Stomach (tissue), 9 donors: ENCODE measurements around the gene TJP1. TPM values are rescaled to one million over a fixed set of nuclear protein-coding genes. Genes with fewer than 3 reads are reported as not detected.

Experiments
- DNase-seq, 2 donors: peaks; one replicate each; pipeline versions ENCODE4 v3.0.0 to v3.0.0-alpha.2; 2013 to 2019
- H3K27ac ChIP-seq, 5 donors: fragments of 200-600 bp in 4 of 5; sonication (generic) in 4 of 5; one replicate each; pipeline ENCODE4 v1.5.1; 2013 to 2019; ENCODE audit warnings: mild to moderate bottlenecking in 1 of 5, moderate library complexity in 1 of 5
- H3K27me3 ChIP-seq, 3 donors: fragments of 200-600 bp; sonication (generic); one replicate each; pipeline ENCODE4 v1.5.1; 2017 to 2019; ENCODE audit warnings: mixed run types in 1 of 3
- H3K36me3 ChIP-seq, 4 donors: fragments of 200-600 bp; sonication (generic); 1 replicate in 3 of 4; 2 replicates in 1 of 4; pipeline ENCODE4 v1.5.1; 2016 to 2019
- H3K4me1 ChIP-seq, 4 donors: fragments of 200-600 bp; sonication (generic); one replicate each; pipeline ENCODE4 v1.5.1; 2016 to 2019
- H3K4me3 ChIP-seq, 4 donors: fragments of 200-600 bp; sonication (generic) in 3 of 4; one replicate each; pipeline ENCODE4 v1.5.1; 2016 to 2019; ENCODE audit warnings: mild to moderate bottlenecking in 1 of 4
- H3K9me3 ChIP-seq, 4 donors: fragments of 200-600 bp; sonication (generic); one replicate each; pipeline ENCODE4 v1.5.1; 2016 to 2019
- EP300 ChIP-seq: sonication (generic); formaldehyde crosslinking; IDR thresholded peaks from one replicate; pipeline ENCODE4 v1.6.1; 2017; ENCODE audit warnings: antibody characterized with exemption
- POLR2A ChIP-seq, 4 donors: fragments of 450-650 bp; IDR thresholded peaks; one replicate each; pipeline ENCODE4 v1.6.1; 2016; ENCODE audit warnings: antibody characterized with exemption in 4 of 4, control low read depth in 2 of 4, mild to moderate bottlenecking in 1 of 4, moderate library complexity in 1 of 4
- POLR2AphosphoS5 ChIP-seq, 3 donors: sonication (generic); formaldehyde crosslinking; IDR thresholded peaks; one replicate each; pipeline ENCODE4 v1.6.1; 2016; ENCODE audit warnings: antibody characterized with exemption in 3 of 3
- WGBS, 5 donors: extraction: QIAGEN DNeasy Blood & Tissue Kit in 3 of 5; methylation state at CpG; one replicate each; pipeline versions ENCODE4 v1.1.5 to v1.1.7; 2013 to 2018; 5-methylcytosine and 5-hydroxymethylcytosine counted together
- intact Hi-C: fragments of 100-400 bp; cut with DNase I; formaldehyde crosslinking; loops from one replicate; pipeline ENCODE4 v1.15.1; 2023; ENCODE audit warnings: low total_unique reads
- polyA plus RNA-seq, 3 donors: library from polyadenylated mRNA; stranded (reverse); fragments of 200-250 nt; gene quantifications; one replicate each; pipeline ENCODE4 v1.2.3, GENCODE V29; 2013
- total RNA-seq, 5 donors: library from RNA; depleted of rRNA; stranded (reverse); fragments of >200 nt; gene quantifications; one replicate each; pipeline versions ENCODE4 v1.1.0 to v1.2.3, GENCODE V29; 2014 to 2016
- TF ChIP-seq, protein P1 (sequence below), 7 experiments: fragments of 450-650 bp in 4 of 7; fragments of 200-600 bp in 3 of 7; sonication (generic) in 3 of 7; IDR thresholded peaks; one replicate each; pipeline ENCODE4 v1.5.1; 2016 to 2019; ENCODE audit warnings: antibody characterized with exemption in 7 of 7, control low read depth in 2 of 7, mild to moderate bottlenecking in 1 of 7
- donor health status: healthy with polysubstance abuse.
- donor health status: Bipolar disorder and iron deficiency.
- donor health status: healthy.

TJP1 gene
- total and polyA plus RNA-seq, 8 donors: 12.3 to 167 (median 70.7) TPM

DNA sequence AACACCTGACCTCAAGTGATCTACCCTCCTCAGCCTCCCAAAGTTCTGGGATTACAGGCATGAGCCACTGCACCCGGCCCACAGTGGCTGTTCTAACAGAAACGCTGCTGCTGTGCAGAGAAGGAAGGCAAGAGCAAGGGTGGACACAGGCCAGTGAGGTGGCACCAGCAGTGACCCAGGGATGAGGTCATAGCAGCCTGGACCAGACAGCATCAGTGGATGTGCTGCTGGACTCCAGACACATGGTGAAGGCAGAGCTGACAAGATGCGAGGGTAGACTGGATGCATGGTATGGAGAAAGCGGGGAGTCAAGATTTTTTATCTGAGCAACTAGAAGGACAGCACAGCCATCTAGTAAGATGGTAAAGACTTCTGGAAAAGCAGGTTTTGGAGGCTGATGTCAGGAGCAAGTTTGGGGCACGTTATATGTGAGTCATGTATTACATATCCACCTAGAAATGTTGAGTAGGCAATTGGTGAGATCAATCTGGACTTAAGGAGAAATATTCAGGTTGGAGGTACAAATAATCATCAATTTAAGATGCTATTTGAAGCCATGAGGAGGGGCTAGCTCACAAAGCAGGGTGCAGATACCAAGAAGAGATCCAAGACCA, 22.1 kb upstream of the TJP1 start:
- Histone ChIP-seq H3K27me3 (no peaks in the 10 kb centered on the region), H3K9me3 (peaks cover 0 to 11% (median 6%) of the 10 kb centered on the region in 4 donors), H3K36me3 (no peaks in the 10 kb centered on the region), H3K27ac (no peak overlapping the region), H3K4me3 (no peak overlapping the region), H3K4me1 (peaks cover 0 to 7% (median 3%) of the 10 kb centered on the region in 4 donors)
- intact Hi-C loops: no loop called here
- no peak for DNase-seq
- TF ChIP-seq, protein P1, sequence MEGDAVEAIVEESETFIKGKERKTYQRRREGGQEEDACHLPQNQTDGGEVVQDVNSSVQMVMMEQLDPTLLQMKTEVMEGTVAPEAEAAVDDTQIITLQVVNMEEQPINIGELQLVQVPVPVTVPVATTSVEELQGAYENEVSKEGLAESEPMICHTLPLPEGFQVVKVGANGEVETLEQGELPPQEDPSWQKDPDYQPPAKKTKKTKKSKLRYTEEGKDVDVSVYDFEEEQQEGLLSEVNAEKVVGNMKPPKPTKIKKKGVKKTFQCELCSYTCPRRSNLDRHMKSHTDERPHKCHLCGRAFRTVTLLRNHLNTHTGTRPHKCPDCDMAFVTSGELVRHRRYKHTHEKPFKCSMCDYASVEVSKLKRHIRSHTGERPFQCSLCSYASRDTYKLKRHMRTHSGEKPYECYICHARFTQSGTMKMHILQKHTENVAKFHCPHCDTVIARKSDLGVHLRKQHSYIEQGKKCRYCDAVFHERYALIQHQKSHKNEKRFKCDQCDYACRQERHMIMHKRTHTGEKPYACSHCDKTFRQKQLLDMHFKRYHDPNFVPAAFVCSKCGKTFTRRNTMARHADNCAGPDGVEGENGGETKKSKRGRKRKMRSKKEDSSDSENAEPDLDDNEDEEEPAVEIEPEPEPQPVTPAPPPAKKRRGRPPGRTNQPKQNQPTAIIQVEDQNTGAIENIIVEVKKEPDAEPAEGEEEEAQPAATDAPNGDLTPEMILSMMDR (IDR thresholded peaks at IDR 0.05): no peak
- TF ChIP-seq EP300 (no peak), POLR2A (IDR thresholded peaks at IDR 0.05) (no peak), POLR2AphosphoS5 (IDR thresholded peaks at IDR 0.05) (no peak)
- WGBS, 5 donors: 80 to 87% (median 87%) methylated on average over 5 of the region's 5 CpGs

DNA sequence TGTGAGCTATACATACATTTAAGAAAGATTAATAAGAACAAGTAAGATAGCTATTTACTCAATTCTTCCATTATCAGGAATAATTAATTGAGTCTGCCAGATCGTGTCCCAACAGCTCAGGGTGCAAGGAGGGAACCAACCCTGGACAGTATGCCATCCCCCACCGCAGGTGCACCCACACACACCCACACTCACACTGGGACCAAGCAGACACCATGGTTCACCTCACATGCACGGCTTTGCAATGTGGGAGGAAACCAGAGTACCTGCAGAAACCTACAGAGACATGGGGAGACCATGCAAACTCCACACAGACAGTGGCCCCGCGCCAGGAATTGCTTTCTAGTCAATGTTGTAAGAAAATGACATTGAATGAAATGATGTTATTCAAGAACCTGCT, 20.0 kb upstream of the TJP1 start:
- 79 to 89% (median 89%) methylated on average over 5 of the region's 5 CpGs for WGBS, 5 donors
- H3K36me3 ChIP-seq: no peaks in the 10 kb centered on the region
- H3K4me1 ChIP-seq: peaks cover 0 to 7% (median 3%) of the 10 kb centered on the region in 4 donors
- no peak overlapping the region for H3K4me3 ChIP-seq
- intact Hi-C loops: no loop called here
- TF ChIP-seq EP300 (no peak), POLR2A (IDR thresholded peaks at IDR 0.05) (no peak), POLR2AphosphoS5 (IDR thresholded peaks at IDR 0.05) (no peak)
- TF ChIP-seq, protein P1 (IDR thresholded peaks at IDR 0.05): no peak
- no peak for DNase-seq
- H3K27ac ChIP-seq: no peak overlapping the region
- no peaks in the 10 kb centered on the region for H3K27me3 ChIP-seq
- H3K9me3 ChIP-seq: peaks cover 0 to 4% (median under 1%) of the 10 kb centered on the region in 4 donors

DNA sequence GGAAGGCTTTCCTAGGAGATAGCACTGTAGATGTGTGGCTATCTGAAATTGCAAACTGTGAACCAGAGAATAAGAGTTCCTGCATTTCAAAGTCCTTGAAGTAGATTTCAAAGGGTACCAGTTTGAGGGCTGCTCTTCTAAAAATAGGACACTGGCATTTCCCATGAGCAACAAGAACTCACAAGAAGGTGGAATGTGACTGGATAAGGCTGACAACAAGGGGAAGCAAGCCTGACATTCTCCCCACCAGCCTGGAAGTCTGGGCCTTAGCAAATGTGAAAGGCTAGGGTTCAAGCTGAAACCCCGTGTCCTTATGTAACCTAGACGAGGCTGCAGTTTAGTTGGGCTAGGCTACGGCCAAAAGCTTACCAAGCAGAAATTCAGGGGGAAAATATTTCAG, 18.7 kb upstream of the TJP1 start:
- Histone ChIP-seq H3K36me3 (no peaks in the 10 kb centered on the region), H3K9me3 (no peaks in the 10 kb centered on the region), H3K4me1 (peaks cover 0 to 7% (median 3%) of the 10 kb centered on the region in 4 donors), H3K4me3 (no peak overlapping the region), H3K27me3 (no peaks in the 10 kb centered on the region), H3K27ac (no peak overlapping the region)
- TF ChIP-seq, protein P1 (IDR thresholded peaks at IDR 0.05): no peak
- TF ChIP-seq POLR2A (IDR thresholded peaks at IDR 0.05) (no peak), POLR2AphosphoS5 (IDR thresholded peaks at IDR 0.05) (no peak), EP300 (no peak)
- 55 to 85% (median 77%) methylated on average over 3 of the region's 3 CpGs for WGBS, 5 donors
- intact Hi-C loops: no loop called here
- DNase-seq: no peak

DNA sequence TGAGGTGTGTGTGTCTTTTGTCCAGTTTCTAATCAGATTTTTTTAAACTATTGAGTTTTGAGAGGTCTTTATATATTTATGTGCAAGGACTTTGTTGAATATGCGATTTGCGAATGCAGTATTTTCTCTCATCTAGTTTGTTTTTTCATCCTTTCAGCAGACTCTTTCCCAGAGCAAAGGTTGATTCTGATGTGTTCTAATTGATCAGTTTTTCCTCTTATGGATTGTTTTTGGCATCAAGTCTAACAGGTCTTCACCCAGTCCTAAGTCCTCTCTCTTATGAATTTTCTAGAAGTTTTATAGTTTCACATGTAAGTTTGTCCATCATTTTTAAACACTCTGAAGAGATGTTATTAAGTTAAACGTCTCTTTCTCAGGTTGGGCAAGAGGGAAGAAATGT, 17.8 kb upstream of the TJP1 start:
- TF ChIP-seq POLR2A (IDR thresholded peaks at IDR 0.05) (no peak), EP300 (no peak), POLR2AphosphoS5 (IDR thresholded peaks at IDR 0.05) (no peak)
- TF ChIP-seq, protein P1 (IDR thresholded peaks at IDR 0.05): no peak
- WGBS, 5 donors: 83 to 90% (median 87%) methylated on average over 3 of the region's 3 CpGs
- no peak overlapping the region for H3K27ac ChIP-seq
- H3K4me1 ChIP-seq: peaks cover 0 to 16% (median 7%) of the 10 kb centered on the region in 4 donors
- no peaks in the 10 kb centered on the region for H3K36me3 ChIP-seq
- no peaks in the 10 kb centered on the region for H3K9me3 ChIP-seq
- no peaks in the 10 kb centered on the region for H3K27me3 ChIP-seq
- DNase-seq: no peak
- intact Hi-C loops: no loop called here
- H3K4me3 ChIP-seq: no peak overlapping the region
